Measurements from ENCODE around the gene CRYBG1. TPM values are rescaled to one million over a fixed set of nuclear protein-coding genes. Genes with fewer than 3 reads are reported as not detected.
A peak's percentile ranks its signal among the peaks of the same experiment; 100 is the strongest.

The CRYBG1 gene
- total and polyA plus RNA-seq, 8 donors: 2.3 to 9.2 (median 4.3) TPM

DNA sequence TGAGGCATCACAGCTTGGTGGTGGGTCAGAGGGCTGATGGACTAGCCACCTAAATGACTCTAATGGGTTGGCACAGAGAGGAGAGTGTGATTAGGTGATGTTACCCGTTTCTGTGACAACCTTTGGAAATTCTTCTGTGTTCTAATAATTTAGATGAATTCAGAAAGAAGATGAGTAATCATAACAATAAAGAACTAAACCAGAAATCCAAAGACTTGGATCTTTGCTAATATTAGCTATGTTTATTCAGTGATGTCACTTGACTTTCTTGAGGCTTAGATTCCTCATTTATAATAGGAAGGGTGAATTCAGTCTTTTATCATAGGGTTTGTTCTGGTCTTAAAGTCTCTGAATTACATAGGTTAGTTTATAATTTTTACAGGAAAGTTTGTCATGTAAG lies 19.9 kb downstream of the CRYBG1 start:
- H3K4me3 ChIP-seq: no peak overlapping the region
- no peak overlapping the region for H3K27ac ChIP-seq
- H3K4me1 ChIP-seq: no peaks in the 10 kb centered on the region
- no peak for DNase-seq
- no peaks in the 10 kb centered on the region for H3K36me3 ChIP-seq
- ATAC-seq: no peak
- H3K27me3 ChIP-seq: no peaks in the 10 kb centered on the region
- intact Hi-C loops (cut with DNase I): no loop called here
- FAIRE-seq: no peak
- TF ChIP-seq, protein P1, sequence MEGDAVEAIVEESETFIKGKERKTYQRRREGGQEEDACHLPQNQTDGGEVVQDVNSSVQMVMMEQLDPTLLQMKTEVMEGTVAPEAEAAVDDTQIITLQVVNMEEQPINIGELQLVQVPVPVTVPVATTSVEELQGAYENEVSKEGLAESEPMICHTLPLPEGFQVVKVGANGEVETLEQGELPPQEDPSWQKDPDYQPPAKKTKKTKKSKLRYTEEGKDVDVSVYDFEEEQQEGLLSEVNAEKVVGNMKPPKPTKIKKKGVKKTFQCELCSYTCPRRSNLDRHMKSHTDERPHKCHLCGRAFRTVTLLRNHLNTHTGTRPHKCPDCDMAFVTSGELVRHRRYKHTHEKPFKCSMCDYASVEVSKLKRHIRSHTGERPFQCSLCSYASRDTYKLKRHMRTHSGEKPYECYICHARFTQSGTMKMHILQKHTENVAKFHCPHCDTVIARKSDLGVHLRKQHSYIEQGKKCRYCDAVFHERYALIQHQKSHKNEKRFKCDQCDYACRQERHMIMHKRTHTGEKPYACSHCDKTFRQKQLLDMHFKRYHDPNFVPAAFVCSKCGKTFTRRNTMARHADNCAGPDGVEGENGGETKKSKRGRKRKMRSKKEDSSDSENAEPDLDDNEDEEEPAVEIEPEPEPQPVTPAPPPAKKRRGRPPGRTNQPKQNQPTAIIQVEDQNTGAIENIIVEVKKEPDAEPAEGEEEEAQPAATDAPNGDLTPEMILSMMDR (IDR thresholded peaks at IDR 0.05): no peak
- no peaks in the 10 kb centered on the region for H3K9me3 ChIP-seq
- 59 to 73% methylated on average over 1 of the region's 1 CpG for WGBS, 2 donors

DNA sequence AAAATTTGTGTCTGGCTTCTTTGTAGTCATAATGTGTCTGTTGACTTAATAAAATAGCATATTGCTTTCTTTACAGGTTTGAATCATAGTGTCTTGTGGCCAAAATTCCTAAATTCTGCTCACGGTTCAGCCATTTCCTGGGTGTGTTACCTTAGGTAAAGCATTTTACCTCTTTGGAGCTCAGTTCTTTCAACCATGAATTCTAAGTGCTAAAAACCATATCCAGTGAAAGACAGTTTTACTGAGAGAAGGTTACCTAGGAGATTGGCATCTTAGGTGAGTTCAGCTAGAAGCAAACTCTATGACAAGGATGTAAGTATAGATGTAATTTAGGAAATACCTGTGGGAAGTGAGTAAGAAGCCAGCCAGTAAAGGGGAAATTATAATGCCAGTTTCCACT lies 20.7 kb downstream of the CRYBG1 start:
- Histone ChIP-seq H3K4me3 (no peak overlapping the region), H3K27me3 (no peaks in the 10 kb centered on the region), H3K9me3 (no peaks in the 10 kb centered on the region), H3K27ac (no peak overlapping the region), H3K4me1 (no peaks in the 10 kb centered on the region), H3K36me3 (no peaks in the 10 kb centered on the region)
- 80 to 85% methylated on average over 1 of the region's 1 CpG for WGBS, 2 donors
- no peak for ATAC-seq
- TF ChIP-seq, protein P1 (IDR thresholded peaks at IDR 0.05): no peak
- no peak for FAIRE-seq
- DNase-seq: no peak
- intact Hi-C loops (cut with DNase I): no loop called here

DNA sequence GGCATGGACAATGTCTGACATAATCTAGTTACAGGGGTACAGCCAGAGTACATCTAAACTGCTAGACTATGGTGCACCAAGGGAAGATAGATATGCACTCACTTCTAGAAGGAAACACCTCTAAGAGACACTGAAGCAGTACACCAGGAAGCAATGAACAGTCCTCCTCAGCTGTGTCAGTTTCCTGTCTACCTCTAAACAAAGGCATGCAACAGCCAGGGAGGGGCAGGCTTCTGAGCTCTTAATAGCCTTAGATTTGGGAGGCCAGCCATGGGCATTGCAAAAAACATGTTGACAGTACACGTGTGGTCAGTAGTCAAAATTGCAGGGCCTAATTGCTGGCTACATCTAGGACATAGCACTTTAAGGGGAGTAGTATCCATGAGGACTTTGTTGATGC lies 21.4 kb downstream of the CRYBG1 start:
- H3K27ac ChIP-seq: no peak overlapping the region
- H3K27me3 ChIP-seq: no peaks in the 10 kb centered on the region
- ATAC-seq: peak; percentile 21 to 66 (median 63)
- no peaks in the 10 kb centered on the region for H3K4me1 ChIP-seq
- no peaks in the 10 kb centered on the region for H3K9me3 ChIP-seq
- TF ChIP-seq, protein P1 (IDR thresholded peaks at IDR 0.05): no peak
- FAIRE-seq: no peak
- no peak overlapping the region for H3K4me3 ChIP-seq
- H3K36me3 ChIP-seq: no peaks in the 10 kb centered on the region
- intact Hi-C loops (cut with DNase I): no loop called here
- 41 to 49% methylated on average over 1 of the region's 1 CpG for WGBS, 2 donors
- no peak for DNase-seq

DNA sequence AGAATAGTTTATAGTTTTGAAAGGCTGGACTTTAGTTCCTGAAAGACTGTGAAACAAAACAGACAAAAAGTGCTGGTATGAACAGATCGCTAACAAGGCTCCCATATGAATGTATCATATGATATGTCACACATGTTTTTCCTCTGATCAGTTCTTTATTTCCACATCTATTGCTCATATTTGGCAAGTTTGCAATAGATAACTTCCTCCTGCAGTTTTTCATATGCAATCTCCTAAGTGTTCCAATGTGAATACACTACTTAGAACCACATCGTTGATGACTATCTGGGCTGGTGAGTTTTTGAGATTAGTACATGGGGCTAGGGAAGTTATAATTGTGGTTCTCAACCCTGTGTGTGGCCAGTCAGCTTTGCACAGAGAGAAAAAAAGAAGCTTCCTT lies 23.1 kb downstream of the CRYBG1 start:
- Histone ChIP-seq H3K4me3 (no peak overlapping the region), H3K27me3 (no peaks in the 10 kb centered on the region), H3K27ac (no peak overlapping the region), H3K36me3 (no peaks in the 10 kb centered on the region), H3K4me1 (no peaks in the 10 kb centered on the region), H3K9me3 (no peaks in the 10 kb centered on the region)
- ATAC-seq (no peak), DNase-seq (no peak), FAIRE-seq (no peak)
- TF ChIP-seq, protein P1 (IDR thresholded peaks at IDR 0.05): no peak
- intact Hi-C loops (cut with DNase I): no loop called here
- 70 to 79% methylated on average over 2 of the region's 2 CpGs for WGBS, 2 donors

DNA sequence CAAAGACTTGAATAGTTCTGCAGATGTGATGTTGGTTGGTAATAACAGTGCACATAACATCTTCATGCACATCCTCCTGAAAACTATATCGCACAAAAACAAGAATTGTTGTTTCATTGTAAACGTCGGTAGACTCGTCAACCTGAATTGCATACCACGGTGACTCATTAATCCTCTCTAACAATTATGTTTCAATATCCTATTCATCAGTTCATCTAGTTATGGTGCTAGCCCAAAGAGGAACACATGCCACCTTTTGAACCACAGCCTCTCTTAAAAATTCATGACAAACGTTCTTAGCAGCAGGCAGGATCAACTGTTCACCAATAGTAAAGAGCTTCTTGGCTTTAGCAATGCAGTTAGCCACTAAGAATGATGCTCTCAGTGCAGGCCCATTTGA lies 25.0 kb downstream of the CRYBG1 start:
- Histone ChIP-seq H3K36me3 (no peaks in the 10 kb centered on the region), H3K27me3 (no peaks in the 10 kb centered on the region), H3K4me1 (peaks cover 0 to 9% (median 0%) of the 10 kb centered on the region in 3 donors), H3K27ac (no peak overlapping the region), H3K9me3 (no peaks in the 10 kb centered on the region), H3K4me3 (no peak overlapping the region)
- TF ChIP-seq, protein P1 (IDR thresholded peaks at IDR 0.05): no peak
- intact Hi-C loops (cut with DNase I): no loop called here
- ATAC-seq: no peak
- 78 to 83% methylated on average over 6 of the region's 6 CpGs for WGBS, 2 donors
- no peak for FAIRE-seq
- DNase-seq: no peak

Data from pancreas (tissue), 10 donors.